SK-N-MC (cell line): ENCODE measurements around the gene CCDC150.

ENCODE experiments used
- EZH2 ChIP-seq: fragments of 200-600 bp; sonication (generic); IDR thresholded peaks from one replicate; pipeline ENCODE4 v1.6.1; 2017; ENCODE audit warnings: antibody characterized with exemption
- FOXP2 ChIP-seq: optimal IDR thresholded peaks from 2 replicates; pipeline ENCODE3; 2011; ENCODE audit warnings: mild to moderate bottlenecking, moderate library complexity; ENCODE audit not compliant: insufficient read depth; ENCODE audit errors: extremely low read length, control extremely low read depth
- POLR2AphosphoS5 ChIP-seq: IDR thresholded peaks from 2 replicates; pipeline ENCODE4 v1.6.1; 2012; ENCODE audit warnings: mild to moderate bottlenecking, low read depth, low read length, borderline replicate concordance

GRCh38 chr2:196719110-196719872 is 79.8 kb downstream of the CCDC150 start:
- no peak for TF ChIP-seq EZH2
- TF ChIP-seq POLR2AphosphoS5 = no peak
- TF ChIP-seq FOXP2 = no peak
